ENCODE measurements around the gene RSBN1L.

RSBN1L gene

DNA sequence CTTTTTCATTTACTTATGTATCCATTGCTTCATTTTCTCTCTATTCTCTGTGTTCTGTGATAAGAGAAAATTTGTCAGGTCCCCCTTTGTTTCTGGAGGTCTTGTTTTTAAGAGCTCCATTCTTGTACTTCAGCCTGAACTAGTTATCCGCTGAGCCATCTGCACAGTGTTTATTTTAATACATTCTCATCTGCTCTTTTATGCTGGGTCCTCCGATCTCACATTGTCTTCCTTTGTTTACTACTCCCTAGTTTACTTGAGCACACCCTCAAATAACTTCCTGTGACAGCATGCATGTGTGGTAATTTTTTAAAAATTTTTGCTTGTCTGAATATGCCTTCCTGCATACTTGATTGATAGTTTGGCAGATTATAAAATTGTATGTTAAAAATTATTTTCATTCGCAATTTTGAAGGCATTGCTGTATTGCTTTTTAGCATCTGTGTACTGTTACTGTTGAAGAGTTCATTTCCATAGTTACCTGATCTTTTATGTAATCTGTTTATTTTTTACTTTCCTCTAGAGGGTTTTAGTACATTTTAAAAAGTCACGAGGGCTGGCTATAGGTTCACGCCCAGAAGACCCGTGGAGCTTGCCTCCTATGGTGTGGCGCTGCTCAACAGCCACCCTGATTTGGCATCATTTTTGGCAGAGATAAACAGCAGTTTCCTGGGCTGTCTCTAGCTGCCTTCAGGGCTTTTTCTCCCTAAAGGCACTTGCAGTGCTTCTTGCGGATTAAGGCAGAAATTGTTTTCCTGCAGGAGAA lies 31.9 kb downstream of the RSBN1L start:
- in situ Hi-C loops (cut with MboI; ENCODE audit: low sequenced_read_pairs), result no loop called here

DNA sequence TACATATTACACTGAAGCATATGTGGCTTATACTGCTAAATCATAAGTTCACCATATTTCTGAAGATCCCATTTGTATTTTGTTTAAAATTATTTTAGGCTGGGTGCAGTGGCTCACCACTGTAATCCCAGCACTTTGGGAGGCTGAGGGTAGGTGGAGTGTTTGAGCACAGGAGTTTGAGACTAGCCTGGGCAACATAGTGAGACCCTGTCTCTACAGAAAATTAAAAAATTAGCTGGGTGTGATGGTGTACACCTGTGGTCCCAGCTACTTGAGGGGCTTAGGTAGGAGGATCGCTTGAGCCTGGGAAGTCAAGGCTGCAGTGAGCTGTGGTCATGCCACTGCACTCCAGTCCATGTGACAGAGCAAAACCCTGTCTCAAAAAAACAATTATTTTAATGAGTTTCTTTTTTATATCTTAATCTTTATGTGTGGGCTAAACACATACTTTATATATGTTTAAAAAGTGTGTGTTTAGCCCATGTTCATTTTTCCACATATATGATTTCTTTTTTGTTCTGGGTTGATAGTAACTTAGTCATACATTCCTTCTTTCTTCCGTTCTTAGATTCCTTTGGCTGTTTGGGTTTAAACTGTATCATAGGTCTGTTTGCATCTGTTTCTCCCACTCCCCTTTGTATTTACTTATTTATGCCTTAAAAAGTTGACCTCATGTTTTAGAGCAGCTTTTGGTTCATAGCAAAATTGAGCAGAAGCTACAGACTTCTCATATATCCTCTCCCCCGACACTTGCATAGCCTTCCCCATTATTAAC lies 33.5 kb downstream of the RSBN1L start:
- in situ Hi-C loops (cut with MboI; ENCODE audit: low sequenced_read_pairs), result no loop called here

DNA sequence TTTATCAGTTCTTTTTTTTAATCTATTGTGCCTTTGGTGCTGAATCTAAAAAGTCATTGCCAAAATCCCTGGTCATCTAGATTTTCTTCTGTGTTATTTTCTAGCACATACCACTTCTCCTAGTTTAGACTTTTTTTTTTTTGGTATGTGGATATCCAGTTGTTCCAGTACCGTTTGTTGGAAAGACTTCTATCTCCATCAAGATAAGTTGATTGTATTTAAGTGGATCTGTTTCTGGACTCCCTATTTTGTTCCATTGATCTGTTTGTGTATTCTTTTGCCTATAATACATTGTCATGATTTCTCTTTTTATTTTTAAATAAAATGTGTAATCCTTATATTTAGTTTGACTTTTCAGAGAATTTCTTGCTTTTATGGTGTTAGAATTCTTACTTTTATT lies 35.5 kb downstream of the RSBN1L start:
- in situ Hi-C loops (cut with MboI; ENCODE audit: low sequenced_read_pairs), result no loop called here

DNA sequence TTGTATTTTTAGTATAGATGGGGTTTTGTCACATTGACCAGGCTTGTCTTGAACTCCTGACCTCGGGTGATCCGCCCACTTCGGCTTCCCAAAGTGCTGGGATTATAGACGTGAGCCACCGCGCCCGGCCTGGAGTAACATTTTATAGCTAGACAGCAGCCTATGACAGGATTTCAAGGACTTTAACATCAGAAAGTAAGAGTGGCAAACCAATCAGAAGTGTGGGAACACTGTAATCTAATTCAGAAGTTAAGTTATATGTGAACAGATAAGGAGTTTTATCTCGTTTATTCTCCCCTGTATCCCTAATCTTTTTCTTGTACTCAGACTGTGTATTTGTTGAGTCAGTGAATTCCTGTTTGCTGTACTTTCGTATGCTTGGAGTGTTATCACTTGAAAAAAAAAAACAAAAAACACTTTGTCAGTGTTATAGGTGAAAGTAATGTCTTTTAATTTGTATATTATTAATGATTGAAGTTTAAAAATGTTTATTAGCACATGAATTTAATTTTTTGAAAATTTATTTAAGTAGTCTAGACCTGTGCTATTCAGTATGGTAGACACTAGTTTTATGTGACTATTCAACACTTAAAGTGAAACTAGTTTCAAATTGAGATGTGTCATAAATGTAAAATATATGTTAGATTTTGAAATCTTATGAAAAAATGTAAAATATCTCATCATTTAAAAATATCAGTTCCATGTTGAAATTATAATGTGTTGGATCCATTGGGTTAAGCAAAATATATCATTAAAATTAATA lies 38.6 kb downstream of the RSBN1L start:
- in situ Hi-C loops (cut with MboI; ENCODE audit: low sequenced_read_pairs), result no loop called here

GRCh38 chr7:77735457-77735856 lies 39.2 kb downstream of the RSBN1L start:
- in situ Hi-C loops (cut with MboI; ENCODE audit: low sequenced_read_pairs), result no loop called here

DNA sequence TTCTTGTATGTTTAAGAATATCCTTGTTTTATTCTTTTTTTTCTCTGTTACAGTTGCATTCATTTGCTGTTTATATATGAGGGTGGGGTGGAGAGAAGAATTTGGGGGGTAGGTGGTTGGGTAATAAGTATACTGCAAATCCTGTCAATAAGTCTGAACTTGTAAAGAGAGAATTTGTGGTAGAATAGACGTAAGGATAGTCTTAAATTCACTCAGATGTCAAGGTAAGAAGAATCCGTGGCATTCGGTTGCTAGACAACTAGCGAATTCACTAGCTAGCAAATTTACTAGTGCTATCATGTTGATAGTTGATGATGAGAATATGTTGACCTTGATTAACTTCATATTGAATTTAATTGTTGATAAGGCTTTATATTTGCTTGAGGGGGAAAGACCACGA lies 40.7 kb downstream of the RSBN1L start:
- in situ Hi-C loops (cut with MboI; ENCODE audit: low sequenced_read_pairs), result no loop called here

DNA sequence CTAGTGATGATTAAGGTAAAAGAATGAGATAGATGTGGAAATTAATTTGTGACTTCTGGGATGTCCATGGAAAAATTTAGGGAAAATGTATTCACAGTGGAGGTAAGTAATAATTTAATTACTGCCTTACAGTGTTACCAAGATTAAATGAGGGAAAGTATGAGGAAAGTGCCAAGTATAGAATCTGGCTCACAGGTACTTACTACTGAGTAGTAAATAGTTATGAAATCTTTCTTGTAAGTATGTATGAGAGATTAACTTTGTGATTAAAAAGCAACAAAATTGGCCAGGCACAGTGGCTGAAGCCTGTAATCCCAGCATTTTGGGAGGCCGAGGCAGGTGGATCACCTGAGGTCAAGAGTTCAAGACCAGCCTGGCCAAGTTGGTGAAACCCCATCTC lies 42.1 kb downstream of the RSBN1L start:
- in situ Hi-C loops (cut with MboI; ENCODE audit: low sequenced_read_pairs), result no loop called here

DNA sequence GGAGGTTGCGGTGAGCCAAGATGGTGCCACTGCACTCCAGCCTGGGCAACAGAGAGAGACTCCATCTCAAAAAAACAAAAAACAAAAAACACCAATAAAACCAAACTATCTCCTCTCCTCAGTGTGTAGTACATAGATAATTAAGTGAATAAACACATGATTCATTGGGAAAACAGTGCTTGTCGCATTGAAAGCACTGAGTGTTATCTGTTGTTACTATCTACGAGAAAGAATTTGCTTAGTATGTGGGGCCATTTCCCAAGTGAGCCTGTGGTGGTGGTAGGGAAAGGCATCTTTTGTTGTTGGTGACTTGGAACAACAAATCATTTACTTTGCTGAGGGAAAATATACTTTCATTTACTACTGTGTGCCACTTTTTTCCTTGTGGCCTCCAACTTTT lies 42.6 kb downstream of the RSBN1L start:
- in situ Hi-C loops (cut with MboI; ENCODE audit: low sequenced_read_pairs), result no loop called here

GRCh38 chr7:77740257-77740656 lies 44.0 kb downstream of the RSBN1L start:
- in situ Hi-C loops (cut with MboI; ENCODE audit: low sequenced_read_pairs), result no loop called here

GRCh38 chr7:77743518-77743917 lies 47.3 kb downstream of the RSBN1L start:
- in situ Hi-C loops (cut with MboI; ENCODE audit: low sequenced_read_pairs), result no loop called here

DNA sequence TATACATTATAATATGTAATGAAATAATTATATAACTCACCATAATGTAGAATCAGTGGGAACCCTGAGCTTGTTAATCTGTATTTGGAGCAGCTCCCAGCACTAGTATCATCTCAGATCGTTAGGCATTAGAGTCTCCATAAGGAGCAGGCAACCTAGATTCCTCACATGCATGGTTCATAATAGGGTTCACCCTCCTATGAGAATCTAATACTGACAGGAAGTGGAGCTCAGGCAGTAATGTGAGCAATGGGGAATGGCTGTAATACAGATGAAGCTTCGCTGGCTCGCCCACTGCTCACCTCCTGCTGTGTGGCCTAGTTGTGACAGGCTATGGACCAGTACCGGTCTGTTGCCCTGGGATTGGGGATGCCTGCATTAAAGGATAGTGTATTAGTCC lies 49.5 kb downstream of the RSBN1L start:
- in situ Hi-C loops (cut with MboI; ENCODE audit: low sequenced_read_pairs), result no loop called here

GRCh38 chr7:77746164-77746823 lies 50.0 kb downstream of the RSBN1L start:
- in situ Hi-C loops (cut with MboI; ENCODE audit: low sequenced_read_pairs), result no loop called here

GRCh38 chr7:77746824-77747165 lies 50.5 kb downstream of the RSBN1L start:
- in situ Hi-C loops (cut with MboI; ENCODE audit: low sequenced_read_pairs), result no loop called here

- in situ Hi-C loops (cut with MboI; ENCODE audit: low sequenced_read_pairs), result no loop called here
Measured at GRCh38 chr7:77747178-77747577, 50.9 kb downstream of the RSBN1L start.

DNA sequence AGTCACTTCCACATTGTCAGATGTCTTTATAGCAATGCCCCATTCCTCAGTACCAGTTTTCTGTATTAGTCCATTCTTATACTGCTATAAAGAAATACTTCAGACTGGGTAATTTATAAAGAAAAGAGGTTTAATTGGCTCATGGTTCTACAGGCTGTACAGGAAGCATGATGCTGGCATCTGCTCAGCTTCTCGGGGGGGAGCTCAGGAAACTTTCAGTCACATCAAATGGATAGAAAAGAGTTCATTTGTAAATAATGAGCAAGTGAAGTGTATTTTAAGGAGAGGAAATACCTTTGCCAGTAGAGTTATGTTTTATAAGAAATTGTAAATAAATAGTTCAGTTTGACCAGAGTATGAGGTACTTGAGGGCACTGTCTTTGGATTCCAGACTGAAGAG lies 51.5 kb downstream of the RSBN1L start:
- in situ Hi-C loops (cut with MboI; ENCODE audit: low sequenced_read_pairs), result no loop called here

GRCh38 chr7:77752016-77752415 lies 55.8 kb downstream of the RSBN1L start:
- in situ Hi-C loops (cut with MboI; ENCODE audit: low sequenced_read_pairs), result no loop called here

DNA sequence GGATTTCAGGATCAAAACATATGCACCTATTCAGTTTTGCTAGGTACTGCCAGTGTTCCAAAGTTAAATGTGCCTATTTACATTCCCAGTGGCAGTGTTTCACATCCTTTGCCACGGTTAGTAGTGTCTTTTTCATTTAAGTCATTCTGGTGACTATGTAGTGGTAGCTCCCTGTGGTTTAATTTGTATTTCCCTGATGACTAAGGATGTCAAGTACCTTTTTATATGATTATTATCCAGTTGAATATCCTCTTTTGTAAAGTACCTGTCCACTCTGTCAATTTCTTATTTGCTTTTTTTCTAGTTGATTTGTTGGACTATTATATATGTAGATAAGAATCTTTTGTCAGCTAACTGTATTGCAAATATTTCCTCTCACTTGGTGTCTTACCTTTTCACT lies 56.9 kb downstream of the RSBN1L start:
- in situ Hi-C loops (cut with MboI; ENCODE audit: low sequenced_read_pairs), result no loop called here

GRCh38 chr7:77757589-77757988 lies 61.3 kb downstream of the RSBN1L start:
- in situ Hi-C loops (cut with MboI; ENCODE audit: low sequenced_read_pairs), result no loop called here

DNA sequence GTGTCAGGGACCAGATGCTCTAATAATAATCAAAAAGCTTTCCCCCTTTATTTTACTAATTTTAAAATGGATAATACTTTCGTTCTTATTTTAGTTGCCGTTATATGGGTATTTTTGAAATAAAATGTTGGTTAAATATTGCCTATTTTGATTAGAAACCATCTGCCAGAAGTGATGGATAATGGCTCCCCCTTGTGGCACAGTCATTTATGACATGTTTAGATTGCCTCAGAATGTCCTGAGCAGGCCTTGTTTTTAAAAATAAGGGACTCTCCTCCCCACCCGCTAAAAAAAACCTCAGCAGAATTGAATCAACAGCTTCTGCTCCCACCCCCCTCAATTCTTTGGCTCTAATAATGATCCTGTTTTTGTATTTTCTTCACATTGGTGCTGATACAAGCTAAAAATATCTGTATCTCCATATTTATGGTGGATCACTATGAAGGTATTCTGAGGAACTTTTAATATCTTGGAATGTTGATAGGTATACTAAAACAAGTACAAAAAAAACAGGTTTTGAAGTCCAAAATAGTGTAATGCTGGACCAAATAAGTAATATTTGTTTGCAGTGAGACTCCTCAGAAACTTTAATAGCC lies 63.1 kb downstream of the RSBN1L start:
- in situ Hi-C loops (cut with MboI; ENCODE audit: low sequenced_read_pairs), result no loop called here

DNA sequence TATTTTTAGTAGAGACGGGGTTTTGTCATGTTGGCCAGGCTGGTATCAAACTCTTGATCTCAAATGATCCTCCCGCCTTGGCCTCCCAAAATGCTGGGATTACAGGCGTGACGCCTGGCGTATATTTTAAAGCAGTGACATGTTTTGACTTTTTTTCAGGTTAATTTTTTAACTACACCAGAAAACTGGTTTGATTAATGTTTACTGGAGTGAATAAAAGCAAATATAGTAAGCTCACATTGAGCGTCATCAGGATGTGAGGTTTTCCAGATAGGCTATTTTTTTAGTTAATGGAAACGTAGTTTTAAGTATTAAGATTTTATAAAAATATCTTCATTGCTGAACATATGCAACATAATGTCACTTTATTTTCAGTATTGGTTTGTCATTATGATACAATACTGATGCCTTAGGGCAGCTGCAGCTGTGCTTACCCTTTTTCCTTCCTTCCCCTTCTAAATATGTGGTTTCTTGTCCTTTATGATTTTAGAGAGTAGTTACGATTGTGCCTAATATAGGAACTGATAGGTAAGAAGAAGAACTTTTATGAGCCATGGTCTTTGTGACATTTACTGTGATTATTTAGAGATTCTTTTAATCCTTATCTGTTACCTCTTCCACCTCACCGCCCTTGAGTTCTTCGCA lies 64.7 kb downstream of the RSBN1L start:
- in situ Hi-C loops (cut with MboI; ENCODE audit: low sequenced_read_pairs), result no loop called here

Data from hTERT RPE-1 (cell line).